BJ (cell line): ENCODE data around the gene ELMOD1. TPM values are rescaled to one million over a fixed set of nuclear protein-coding genes. Genes with fewer than 3 reads are reported as not detected.

Experiments used
- CTCF ChIA-PET: fragments of 350-600 bp; formaldehyde crosslinking; extraction: SDS; loops from one replicate; lab custom pipeline; 2021; ENCODE audit warnings: antibody characterized with exemption, inconsistent platforms; lab: Yijun Ruan, JAX
- POLR2A ChIA-PET: fragments of 300-600 bp; sonication (Branson Sonifier 250); formaldehyde crosslinking; extraction: SDS; loops from one replicate; lab custom pipeline; 2021; ENCODE audit warnings: antibody characterized with exemption; lab: Charles Lee
- DNase-seq: peaks from one replicate; pipeline ENCODE4 v3.0.0-alpha.2; 2011; ENCODE audit warnings: low read depth
- H3K27me3 ChIP-seq: 2 replicates; pipeline ENCODE4 v1.6.0; 2011; ENCODE audit warnings: low read length; ENCODE audit not compliant: control insufficient read depth, insufficient read depth
- H3K36me3 ChIP-seq: 2 replicates; pipeline ENCODE4 v1.5.1; 2011; ENCODE audit warnings: low read length; ENCODE audit not compliant: control insufficient read depth, insufficient read depth
- H3K4me3 ChIP-seq: 2 replicates; pipeline ENCODE4 v1.5.1; 2011; ENCODE audit warnings: low read depth, mild to moderate bottlenecking, control low read depth, low read length
- polyA plus RNA-seq: library from polyadenylated mRNA; depleted of rRNA; stranded (reverse); fragments of >200 nt; gene quantifications from 2 replicates; pipeline ENCODE4 v1.2.3, GENCODE V29; 2011
- TF ChIP-seq, protein P1 (sequence below): IDR thresholded peaks from 2 replicates; pipeline ENCODE4 v1.5.1; 2011; ENCODE audit warnings: low read depth, mild to moderate bottlenecking, control low read depth, inconsistent platforms, low read length, moderate library complexity; ENCODE audit not compliant: insufficient read depth

The ELMOD1 gene
- polyA plus RNA-seq, 1 experiment: 0.04 TPM

DNA sequence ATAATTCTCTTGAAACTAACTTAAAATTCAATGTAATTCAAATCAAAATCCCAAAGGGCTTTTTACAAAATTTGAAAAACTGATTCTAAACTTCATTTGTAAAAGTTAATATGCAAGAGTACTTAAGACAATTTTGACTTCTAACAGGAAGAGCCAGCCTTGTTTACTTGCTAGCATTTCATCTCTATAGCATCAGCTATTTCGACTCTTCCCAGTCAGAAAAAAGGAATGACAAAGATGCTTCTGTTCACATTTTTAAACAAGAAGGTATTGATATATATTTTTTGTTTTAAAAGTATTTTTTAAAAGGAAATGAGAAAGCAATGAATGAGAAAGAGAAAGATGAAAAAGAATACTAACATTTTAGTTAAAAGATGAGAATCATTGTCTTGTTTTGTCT lies 104.5 kb downstream of the ELMOD1 start:
- TF ChIP-seq, protein P1, sequence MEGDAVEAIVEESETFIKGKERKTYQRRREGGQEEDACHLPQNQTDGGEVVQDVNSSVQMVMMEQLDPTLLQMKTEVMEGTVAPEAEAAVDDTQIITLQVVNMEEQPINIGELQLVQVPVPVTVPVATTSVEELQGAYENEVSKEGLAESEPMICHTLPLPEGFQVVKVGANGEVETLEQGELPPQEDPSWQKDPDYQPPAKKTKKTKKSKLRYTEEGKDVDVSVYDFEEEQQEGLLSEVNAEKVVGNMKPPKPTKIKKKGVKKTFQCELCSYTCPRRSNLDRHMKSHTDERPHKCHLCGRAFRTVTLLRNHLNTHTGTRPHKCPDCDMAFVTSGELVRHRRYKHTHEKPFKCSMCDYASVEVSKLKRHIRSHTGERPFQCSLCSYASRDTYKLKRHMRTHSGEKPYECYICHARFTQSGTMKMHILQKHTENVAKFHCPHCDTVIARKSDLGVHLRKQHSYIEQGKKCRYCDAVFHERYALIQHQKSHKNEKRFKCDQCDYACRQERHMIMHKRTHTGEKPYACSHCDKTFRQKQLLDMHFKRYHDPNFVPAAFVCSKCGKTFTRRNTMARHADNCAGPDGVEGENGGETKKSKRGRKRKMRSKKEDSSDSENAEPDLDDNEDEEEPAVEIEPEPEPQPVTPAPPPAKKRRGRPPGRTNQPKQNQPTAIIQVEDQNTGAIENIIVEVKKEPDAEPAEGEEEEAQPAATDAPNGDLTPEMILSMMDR: no peak
- ChIA-PET CTCF (interaction anchor here (0.7 to 2.0 kb wide), 3 partner anchors 19 to 132 kb away, joined by 3 to 6 read pairs (median 3); no protein-coding TSS in a partner anchor), POLR2A (no interaction called here)
- Histone ChIP-seq H3K36me3 (no peaks in the 10 kb centered on the region), H3K4me3 (no peak overlapping the region), H3K27me3 (no peaks in the 10 kb centered on the region)
- DNase-seq: no peak

DNA sequence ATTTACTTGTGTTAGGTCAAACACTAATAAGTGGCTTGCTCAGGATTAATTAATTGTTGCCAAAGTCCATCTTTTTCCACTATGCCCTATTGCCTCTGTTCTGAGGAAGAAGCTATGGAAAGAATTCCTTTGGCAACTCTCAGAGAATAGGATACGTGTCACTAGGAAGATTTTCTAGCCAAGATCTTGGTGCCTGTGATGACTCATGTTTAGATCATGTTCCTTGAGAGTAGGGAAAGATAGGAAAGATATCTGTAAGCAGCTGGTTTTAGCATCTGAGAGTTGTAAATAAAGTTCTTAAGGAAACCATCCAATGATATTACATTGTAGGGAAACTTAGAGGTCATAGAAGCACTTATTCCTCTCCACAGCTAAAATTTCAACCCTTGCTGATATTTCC lies 105.2 kb downstream of the ELMOD1 start:
- H3K36me3 ChIP-seq: no peaks in the 10 kb centered on the region
- DNase-seq: peak; percentile 95
- TF ChIP-seq, protein P1: no peak
- H3K4me3 ChIP-seq: no peak overlapping the region
- no peaks in the 10 kb centered on the region for H3K27me3 ChIP-seq
- ChIA-PET CTCF (interaction anchor here (1.0 to 2.0 kb wide), 5 partner anchors 20 to 147 kb away, joined by 3 to 6 read pairs (median 4); no protein-coding TSS in a partner anchor), POLR2A (no interaction called here)

DNA sequence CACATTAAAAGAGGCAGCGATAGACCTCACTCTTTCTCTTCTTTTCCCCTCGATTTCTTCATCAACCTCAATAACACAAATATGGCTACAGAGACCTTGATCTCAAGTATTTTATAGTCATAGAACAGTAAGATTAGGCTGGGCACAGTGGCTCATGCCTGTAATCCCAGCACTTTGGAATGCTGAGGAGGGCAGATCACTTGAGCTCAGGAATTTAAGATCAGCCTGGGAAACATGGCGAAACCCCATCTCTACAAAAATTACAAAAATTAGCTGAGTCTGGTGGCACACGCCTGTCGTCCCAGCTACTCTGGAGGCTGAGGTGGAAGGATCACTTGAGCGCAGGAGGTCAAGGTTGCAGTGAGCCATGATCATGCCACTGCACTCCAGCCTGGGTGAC lies 106.3 kb downstream of the ELMOD1 start:
- CTCF ChIA-PET: interaction anchor here (1.2 kb wide), 1 partner anchor 8 kb away, joined by 4 read pairs; no protein-coding TSS in a partner anchor
- no peak for DNase-seq
- Histone ChIP-seq H3K27me3 (no peaks in the 10 kb centered on the region), H3K36me3 (no peaks in the 10 kb centered on the region), H3K4me3 (no peak overlapping the region)
- POLR2A ChIA-PET: no interaction called here
- TF ChIP-seq, protein P1: no peak

DNA sequence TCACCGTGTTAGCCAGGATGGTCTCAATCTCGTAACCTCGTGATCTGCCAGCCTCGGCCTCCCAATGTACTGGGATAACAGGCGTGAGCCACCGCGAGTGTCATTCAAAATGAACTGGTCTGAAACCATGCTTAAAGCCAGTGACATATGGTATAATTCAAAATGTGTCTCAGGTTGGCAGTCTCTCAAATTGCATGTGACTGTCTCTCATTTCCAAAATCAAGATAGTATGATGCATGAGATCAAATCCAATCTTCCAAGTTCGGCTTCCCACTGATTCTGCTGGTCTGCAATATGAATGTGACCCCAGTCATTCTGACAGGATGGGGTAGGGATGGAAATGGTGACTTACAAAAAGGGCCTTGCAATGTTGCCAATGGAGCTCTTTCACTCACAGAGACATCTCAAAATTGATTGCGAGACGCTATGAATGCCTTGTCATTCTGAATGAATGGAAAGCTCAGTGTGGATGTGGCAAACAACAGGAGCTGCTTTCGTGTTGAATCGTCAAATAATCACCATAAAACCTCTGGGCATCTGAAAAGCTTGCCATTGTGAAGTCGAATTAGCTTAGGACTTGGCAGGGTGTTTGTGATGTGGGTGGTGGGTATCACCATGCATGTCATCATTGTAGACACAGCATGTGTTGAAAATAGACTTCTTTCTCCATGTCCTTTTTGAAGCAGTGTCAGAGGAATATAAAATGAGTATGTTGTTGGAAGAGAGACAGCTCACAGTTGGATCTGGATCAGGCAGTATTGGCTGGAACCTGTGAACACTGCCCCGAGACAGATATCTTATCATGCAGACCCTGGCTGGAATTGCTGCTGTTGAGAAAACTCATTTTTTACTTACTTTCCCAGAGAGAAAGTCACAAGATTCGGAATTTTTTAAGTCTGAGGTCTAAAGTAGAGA lies 108.7 kb downstream of the ELMOD1 start:
- POLR2A ChIA-PET: no interaction called here
- H3K36me3 ChIP-seq: no peaks in the 10 kb centered on the region

DNA sequence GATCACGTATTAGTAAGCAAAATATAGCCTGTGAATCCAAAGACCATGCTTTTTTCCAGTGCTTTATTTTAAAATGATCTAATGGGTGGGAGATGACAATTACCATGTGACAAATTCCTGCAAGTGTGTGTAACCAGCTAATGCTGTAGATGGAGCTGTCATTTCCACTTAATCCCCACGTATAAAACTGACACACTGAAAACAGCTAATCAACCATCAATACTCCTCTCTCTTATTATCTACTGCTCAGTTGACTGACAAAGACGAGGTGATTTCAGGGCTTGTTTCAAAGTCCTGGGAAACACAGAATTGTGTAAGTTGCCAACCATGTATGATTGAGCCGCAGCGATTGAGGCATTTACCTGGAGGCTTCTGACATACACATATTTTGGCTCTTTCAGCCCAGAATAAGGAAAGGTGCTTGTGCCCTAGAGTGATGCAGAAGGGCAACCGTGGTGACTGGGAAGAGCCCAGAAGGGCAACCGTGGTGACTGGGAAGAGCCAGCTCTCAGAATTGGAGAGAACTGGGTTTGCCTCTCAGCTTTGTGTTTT lies 111.2 kb downstream of the ELMOD1 start:
- Histone ChIP-seq H3K4me3 (no peak overlapping the region), H3K27me3 (no peaks in the 10 kb centered on the region), H3K36me3 (no peaks in the 10 kb centered on the region)
- TF ChIP-seq, protein P1: no peak
- CTCF ChIA-PET: no interaction called here
- no peak for DNase-seq
- POLR2A ChIA-PET: no interaction called here

More for the DNA sequence above, 108.7 kb downstream of the ELMOD1 start:
- TF ChIP-seq, protein P1: no peak
- H3K4me3 ChIP-seq: no peak overlapping the region
- no peaks in the 10 kb centered on the region for H3K27me3 ChIP-seq
- CTCF ChIA-PET: no interaction called here
- no peak for DNase-seq
